NCI-H2029 treated with DMSO at 0.1 percent for 48 hours (cell line): ENCODE measurements around the gene CSF3R.
A peak's percentile ranks its signal among the peaks of the same experiment; 100 is the strongest.
"Not testable (repeated sequence)": the region's sequence is repeated elsewhere in the genome, so short reads cannot be mapped to it uniquely, and the experiment has no call there.

ENCODE experiments used
- DNase-seq: peaks from one replicate; lab custom pipeline; 2025; lab: John Stamatoyannopoulos, UW

The CSF3R gene

DNA sequence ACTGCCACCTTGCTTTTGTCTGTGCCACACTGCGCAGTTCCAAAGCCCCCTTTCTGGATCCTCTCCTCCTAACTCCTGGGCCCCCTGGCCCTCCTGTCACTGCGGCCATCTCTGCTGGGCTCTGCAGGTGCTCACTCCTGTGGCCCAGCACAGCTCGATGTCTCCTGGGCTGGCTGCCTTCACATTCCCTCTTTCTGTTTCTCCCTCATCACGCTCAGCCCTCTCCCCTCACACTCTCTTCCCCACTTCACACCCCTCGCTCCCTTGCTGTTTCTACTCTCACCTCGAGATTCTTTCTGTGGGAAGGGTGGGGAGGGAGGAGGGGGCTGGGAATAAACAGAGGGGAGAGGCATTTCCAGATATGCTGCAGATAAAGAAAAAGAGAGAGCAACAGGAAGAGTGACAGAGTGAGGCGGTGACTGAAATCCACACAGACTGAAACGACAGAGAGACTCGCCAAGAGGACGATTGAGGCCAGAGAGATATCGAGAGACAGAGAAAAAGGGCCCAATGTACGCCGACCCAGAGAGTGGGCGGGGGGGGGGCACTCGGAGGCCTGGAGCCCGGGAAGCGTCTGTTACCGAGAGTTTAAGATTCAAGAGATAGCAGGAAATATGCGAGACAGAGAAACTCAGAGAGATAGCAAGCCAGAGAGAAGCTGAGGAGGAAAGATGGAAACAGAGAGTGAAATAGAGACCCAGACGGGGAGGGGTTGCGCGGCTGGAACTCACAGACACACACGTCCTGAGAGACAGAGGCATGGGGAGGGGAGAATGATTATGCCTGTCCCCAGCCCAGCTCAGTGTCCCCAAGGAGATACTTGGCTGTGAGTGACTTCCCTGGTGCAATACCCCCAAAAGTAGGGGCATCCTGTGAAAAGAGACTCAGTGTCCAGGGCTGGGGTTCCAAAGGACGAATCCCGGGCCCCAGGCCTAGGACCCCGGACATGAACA, 666 bp downstream of the CSF3R start:
- DNase-seq: no peak

DNA sequence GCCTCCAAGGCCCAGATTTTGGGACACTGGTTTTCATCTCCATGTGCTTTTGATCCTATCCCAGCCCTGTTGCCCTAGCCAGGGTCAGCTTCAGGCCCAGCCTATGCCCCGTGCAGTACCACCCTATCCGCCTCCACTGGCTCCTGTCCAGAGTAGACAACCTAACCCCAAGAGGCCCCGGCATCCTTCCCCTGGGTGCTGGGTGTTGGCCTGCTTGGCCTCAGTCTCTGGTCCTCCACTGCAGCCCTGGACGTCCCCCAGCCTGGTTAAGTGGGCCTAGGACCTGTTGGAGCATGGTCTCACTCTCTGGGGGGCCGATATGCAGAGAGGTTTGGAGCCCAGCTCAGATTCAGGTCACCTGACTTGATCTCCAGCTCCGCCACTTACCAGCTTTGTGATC, 1.6 kb downstream of the CSF3R start:
- no peak for DNase-seq

DNA sequence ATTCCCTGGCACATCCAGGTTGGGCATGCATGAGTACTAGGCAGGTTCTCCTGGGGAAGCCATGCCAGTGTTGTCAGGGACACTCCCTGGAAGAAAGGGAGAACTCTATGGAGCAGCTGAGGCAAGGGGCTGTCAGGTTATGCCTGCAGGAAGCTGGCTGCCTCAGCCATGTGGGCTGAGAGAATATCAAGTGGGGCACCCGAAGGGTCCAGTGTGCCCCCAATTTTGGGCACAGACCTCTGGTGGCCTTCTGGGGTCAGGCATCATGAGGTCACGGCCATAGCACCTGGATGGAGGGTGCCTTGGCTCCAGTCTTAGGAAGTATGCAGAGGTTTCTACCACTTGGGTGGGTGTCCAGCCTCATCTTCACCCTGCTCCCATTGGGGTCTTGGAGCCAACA, 2.6 kb downstream of the CSF3R start:
- DNase-seq: no peak

DNA sequence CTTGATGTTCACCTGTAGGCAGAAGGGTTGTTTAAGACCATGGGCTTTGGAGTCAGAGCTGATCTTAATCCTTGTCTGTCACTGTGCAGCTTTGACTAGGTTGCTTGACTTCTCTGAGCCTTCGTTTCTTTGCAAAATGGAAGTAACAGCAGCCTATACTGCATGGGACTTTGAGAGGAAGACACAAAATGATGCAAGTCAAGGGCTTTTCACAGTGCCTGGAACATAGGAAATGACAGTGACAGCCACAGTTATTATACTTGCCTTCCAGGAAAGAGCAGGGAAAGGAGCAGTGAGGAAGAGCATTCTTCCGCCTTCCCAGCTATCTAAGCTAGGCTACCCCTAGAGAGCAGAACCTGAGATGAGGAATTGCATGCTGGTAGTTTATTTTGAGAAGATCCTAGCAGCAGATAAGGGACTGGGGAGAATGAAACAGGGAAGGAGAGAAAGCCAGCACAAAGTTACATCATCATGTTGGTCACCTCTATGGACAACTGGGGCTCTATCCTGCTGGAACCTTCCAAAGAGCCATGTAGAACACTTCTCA, 3.1 kb downstream of the CSF3R start:
- no peak for DNase-seq

DNA sequence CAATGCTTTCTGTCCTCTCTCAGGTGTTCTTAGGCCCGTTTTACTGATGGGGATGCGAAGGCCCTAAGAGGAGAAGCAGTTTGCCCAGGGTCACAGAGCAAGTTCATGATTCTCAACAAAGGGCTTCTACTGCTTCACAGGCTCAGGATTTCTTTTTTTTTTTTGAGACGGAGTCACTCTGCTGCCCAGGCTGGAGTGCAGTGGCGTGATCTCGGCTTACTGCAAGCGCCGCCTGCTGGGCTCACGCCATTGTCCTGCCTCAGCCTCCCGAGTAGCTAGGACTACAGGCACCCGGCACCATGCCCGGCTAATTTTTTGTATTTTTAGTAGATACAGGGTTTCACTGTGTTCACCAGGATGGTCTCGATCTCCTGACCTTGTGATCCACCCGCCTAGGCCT, 5.1 kb downstream of the CSF3R start:
- DNase-seq: not testable (repeated sequence)

DNA sequence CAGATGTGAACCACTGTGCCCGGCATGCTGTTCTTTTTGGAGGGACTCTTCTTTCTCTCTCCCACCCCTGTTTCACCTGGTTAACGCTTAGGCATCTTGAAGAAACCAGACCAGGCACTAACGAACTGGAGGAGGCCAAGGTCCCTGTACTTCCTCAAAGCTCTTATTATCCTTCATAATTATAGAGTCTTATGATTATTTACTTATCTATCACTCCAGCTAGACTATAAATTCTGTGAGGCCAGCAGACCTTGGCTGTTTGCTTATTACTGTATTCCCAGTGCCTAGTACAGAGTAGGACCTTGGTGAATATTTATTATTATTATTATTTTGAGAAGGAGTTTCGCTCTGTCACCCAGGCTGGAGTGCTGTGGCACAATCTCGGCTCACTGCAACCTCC, 5.8 kb downstream of the CSF3R start:
- no peak for DNase-seq

DNA sequence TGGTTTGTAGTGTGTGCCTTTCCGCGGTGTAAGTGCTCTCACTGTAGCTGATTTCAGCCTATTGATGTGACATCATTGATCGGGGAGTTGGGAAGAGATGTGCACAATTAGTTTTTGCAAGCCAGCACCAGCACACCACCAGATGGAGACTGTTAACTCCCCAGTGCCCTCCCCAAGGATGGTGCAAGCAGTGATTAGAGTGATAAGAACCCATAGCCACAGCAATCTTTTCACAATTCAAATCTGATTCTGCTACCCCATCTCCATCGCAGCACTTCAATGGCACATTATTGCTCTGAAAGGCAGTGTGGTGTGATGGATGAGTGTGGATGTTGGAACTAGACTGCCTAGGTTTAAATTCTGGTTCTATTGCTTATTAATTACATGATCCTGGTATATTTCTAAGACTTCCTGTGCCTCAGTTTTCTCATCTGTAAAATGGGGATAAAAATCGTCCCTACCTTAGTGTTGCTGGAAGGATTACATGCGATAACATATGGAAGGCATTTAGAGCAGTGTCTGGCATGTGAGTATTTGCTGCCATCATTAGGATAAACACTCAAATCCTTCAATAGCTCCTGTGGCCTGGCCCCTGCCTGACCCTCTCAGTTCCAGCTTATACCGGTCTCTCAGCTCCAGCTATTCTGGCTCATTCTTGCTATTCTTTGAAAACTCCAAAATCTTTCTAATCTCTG, 6.7 kb downstream of the CSF3R start:
- peak; percentile 87 for DNase-seq

DNA sequence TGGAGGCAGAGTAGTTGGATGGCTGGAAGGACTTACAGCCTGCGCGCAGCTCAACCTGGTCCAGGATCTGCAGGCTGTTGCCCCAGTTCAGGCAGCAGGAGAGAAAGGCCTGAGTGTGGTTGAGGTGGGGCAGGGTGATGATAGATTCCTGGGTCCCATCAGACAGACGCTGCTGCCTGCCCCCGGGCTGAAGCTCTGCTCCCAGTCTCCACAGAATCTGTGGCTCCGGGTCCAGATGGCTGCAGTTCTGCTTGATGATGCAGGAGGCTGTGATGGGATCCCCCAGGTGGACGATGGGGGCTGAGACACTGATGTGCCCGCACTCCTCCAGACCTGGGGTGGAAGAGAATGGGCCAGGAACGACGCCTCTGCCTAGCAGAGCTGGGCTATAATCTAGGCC, 7.4 kb downstream of the CSF3R start:
- no peak for DNase-seq

DNA sequence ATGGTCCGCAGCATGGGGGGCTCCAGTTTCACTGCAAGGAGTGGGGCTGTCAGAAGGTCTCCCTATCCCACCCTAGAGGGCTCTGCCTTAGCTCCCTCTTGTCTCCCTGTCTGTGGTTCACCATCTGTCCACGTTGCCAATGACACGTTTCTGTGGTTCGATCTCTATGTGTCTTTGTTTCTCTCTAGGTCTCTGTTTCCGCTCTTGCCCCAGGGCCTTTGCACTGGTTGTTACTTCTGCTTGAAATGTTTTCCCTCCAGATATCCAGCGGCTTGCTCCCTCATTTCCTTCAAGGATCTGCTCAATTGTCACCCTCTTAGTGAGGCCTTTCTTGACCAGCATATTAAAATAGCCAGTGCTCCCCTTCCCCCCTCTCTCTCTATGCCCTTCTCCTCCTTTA, 10.1 kb downstream of the CSF3R start:
- no peak for DNase-seq

DNA sequence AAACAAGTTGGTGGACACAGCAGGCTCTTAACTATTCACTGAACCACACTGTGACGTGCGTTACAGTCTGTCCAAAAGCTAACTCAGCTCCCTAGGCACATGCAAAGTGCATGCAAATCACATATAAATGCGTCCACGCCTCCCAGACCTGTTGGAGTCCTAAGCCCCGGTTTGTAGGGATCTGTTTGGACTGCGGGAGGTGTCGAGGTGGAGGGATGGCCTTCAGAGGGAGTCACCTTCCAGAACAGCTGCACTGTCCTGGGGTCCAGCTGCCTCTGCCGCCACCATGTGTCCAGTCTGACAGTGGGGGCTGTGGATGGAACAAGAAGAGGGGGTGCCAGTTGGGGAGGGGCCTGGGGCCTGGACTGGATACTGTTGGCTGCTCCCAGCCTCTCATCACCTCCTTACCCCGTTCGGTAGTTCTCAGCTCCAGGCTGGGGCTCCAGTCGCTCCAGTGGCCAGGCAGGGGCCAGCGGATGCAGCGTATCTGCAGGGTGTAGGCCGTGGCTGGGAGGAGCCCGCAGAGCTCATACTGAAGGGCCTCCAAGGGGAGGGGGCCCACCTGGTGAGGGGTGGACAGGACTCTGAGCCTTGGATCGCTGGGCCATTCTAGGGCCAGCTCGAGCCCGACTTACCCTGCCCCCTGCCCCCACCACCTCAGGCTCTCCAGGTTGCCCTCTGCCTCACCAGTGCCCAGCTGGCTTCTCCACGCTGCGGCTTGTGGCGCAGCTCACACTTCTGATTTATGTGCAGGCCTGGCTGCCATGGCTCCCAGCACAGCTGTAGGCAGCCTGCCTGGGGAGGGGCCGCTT, 10.7 kb downstream of the CSF3R start:
- no peak for DNase-seq

DNA sequence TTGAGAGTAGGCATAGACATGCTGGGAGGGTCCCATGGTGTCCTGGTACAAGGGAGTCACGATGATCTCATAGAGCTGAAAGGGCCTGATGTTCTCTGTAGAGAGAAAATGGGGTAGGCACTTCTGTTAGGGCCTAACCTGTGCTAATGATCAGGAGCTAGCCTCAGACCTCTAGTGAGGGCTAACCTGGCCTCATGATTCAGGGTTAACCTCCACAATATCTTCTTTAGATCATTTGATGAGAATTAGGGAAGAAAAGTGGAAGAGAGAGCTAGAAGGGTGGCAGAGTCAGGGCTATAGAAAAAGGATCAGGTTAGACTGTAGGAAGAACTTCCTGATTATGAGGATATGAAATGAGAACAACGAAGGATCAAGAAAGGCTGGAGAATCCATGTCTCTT, 13.6 kb downstream of the CSF3R start:
- DNase-seq: no peak

DNA sequence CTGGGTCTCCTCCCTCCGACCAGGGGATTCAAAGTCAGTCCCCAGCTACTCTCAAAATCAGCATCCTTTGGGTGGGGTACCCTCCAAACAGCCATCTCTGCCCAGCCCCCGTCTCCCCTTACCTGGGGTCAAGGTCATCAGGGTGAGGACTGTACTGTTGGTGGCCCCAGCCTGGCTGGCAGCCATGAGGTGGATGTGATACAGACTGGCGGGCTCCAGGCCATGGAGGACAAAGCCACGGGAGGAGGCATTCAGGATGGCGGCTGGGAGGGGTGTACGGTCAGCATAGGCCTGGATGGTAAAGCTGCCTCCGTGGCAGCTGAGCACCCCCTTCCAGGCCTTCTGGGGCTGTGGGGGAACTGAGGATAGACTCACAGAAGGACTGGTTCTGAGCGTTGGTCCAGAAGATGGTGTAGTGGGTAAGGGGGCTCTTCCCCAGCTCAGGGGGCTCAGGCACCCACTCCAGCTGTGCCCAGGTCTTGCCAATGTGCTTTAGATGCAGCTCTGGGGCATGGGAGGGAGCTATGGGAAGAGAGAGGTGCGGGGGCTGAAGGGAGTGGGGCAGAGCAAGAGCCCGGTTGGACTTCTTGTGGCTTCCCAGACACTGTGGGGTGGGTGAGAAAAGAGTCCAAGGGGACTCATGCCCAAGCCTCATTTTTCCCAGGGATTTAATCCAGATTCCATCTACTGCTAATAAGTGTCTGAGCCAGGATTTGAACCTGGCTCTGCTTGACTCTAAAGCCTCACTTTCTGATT, 14.8 kb downstream of the CSF3R start:
- DNase-seq: no peak

DNA sequence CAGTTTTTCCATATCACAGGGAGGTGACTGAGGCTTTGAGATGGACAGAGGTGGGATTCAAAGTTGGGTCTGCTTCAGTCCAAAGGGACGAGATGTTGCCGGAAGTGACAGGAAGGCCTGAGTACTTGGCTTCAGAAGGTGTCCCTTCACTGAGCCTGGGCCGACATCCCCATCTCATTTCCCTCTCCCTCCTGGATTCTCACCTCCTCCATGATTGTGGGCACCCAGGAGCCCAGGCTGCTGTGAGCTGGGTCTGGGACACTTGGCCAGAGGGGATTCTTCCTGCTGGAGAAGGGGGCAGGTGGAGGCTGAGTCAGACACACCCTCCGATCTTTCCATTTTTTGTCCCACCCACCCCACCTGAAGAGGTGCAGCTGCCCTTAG, 15.7 kb downstream of the CSF3R start:
- DNase-seq: no peak

DNA sequence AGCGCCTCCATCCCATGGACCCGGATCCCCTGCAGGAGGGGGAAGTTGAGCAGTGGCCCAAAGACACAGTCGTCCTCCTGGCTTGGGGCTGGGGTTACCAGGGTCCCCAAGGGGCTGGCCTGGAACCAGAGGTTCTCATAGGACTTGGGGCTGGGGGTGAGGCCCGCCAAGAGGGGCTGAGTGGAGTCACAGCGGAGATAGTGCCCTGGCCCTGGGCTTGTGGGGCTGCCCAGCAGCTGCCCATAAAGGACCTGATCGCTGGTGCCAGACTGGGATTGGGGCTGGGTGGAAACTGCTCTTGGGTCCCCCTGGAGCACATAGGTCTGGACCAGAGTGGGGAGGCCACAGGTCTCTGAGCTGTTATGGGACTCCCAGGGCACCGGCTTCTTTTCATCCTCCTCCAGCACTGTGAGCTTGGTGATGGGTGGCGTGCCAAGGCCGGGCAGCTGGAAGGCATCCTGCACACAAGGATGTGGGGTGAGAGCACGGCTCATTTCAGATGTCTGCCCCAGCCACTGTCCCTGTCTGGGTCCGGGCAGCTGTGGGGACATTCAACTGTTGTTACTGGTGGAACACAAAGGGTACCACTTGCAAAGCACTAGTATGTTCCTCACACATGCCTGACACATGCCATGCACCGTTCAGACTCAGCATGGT, 16.2 kb downstream of the CSF3R start:
- no peak for DNase-seq

DNA sequence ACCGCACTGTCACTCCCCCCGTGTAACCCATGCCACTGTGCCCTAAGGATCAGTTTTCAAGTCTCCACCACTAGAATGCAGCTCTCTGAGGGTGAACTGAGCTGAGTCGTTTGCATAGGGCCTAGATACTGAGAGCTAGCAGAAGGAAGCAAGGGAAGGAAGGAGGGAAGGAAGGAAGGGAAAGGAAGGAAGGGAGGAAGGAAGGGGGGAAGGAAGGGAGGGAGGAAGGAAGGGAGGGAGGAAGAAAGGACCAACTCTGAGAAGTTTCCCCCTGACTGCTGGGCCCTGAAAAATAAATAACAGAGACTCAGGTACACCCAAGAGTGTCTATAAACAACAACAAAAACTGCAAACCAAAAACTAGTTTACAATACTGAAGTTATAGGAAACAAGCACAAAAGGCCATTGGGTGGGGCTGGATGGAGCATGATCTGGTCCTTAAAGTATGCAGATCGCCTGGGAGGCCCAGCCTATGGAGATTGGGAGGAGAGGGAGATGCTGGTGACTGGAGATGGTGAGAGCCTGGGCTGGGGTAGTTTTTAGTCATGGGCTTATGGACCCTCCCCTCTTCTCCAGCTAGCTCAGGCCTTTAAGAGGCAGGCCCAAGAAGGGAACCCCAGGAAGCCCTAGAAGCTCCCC, 16.9 kb downstream of the CSF3R start:
- no peak for DNase-seq

DNA sequence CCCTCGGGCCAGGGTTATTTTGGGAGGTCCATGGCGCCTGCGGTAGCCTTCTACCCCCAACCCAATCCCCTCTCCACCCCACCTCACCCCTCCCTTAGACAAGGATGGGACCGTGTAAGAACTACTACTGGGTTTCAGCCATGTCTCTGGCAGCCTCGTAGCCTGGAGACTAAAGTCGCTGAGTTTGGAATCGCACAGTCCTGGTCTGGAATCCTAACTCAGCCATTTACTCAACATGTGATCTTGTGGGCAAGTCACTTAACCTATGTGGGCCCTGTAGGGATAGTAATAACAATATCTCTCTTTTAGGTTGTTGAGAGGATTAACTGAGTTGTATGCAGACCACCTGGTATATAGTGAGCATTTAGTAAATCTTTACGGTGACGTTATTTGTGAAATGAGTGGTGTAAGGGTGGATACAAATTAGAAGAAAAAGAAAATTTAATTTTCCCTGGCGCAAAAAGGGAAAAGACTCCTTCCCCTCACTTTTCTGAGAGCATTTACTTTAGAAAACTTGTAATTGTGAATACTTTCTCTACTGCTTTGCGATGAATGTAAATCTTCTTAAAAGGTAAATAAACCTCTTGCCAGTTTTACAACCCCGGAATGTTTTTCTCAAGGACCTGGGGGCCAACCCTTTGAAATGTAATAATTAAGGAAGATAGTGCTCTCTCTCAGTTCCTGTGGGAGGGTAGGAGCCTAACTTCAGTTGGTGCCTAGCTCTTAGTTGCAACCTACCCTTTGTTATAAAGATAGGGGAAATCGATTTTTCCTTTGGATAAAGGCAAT, 17.9 kb downstream of the CSF3R start:
- peak; percentile 95 for DNase-seq

DNA sequence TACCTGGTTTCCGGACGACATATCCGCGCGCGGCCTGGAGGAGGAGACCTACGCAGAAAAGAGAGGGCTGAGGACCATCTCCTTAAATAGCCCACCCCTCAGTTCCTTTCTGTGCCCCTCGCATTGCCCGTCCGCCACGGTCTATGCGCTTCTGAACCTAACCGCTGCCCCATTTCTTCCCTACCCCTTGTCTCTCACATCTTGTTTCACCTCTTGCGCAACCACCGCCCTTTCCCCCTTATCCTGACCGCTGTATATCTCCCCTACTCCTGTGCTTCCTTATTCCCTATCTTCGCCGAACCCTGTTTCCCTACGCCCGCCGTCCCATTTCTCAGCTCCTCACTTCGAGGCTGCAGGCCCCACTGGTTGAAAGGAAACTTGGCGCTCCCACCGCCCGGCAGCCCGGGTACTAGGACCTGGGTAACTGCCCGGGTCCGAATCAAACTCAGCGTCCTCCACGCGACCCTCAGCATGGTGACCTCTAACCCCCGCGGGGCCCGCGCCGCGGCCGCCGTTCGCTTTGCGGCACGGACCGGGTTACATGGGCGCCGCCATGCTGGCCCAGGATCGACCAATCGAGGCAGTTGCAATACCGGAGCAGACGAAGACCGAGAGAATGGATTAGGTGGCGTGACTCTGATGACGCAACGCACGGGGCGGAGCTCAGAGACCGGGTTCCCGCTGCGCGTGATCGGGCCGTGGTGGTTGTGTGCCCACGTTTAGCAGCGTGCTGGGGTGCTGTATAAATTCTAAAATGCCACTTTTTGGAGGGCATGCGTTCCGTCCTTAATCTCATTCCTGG, 18.7 kb downstream of the CSF3R start, which contains the start of gene MRPS15:
TSS of gene MRPS15 (minus strand) at position 582 of the 802 bp plus-strand sequence. CDS start at position 473, 109 bp downstream.
- peak; percentile 100 for DNase-seq

DNA sequence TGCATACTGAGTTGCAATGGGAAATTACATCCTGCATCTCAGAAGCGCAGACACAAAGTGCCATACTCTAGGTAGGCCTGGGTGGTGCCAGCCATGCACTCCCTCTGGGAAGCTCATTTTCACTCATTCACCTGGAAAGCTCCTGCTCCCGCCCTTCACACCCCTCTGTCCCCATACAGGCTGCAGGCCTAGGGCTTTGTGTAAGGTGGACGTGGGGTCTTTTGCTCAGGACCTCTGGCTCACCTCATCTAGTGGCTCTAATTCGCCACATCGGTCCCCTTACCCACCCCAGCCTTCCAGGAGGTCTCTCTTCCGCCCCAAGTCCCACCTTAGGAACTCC, 19.3 kb downstream of the CSF3R start:
- no peak for DNase-seq

DNA sequence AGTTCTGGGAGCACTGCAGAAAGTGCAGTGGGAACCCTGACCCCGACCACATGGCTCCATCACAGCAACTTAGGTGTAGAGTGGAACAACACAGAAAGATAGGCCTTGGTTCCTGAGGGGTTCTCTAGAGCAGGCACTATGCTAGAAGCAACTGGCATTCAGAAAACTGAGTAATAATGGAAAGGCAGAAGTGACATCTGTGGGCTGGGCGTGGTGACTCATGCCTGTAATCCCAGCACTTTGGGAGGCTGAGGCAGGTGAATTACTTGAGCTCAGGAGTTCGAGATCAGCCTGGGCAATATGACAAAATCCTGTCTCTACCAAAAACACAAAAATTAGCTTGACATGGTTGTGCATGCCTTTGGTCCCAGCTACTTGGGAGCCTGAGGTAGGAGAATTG, 23.8 kb downstream of the CSF3R start:
- no peak for DNase-seq
